BLaER1 treated with 17β-estradiol and CSF1 and Interleukin-3, amounts not matched to agents 10 nM and 100 nM (cell line): Measurements from ENCODE around the gene CYBC1.
A peak's percentile ranks its signal among the peaks of the same experiment; 100 is the strongest.
"Not testable (repeated sequence)": the region's sequence is repeated elsewhere in the genome, so short reads cannot be mapped to it uniquely, and the experiment has no call there.

Experiments used
- H3K27ac ChIP-seq, 11 experiments: shearing (Covaris generic); formaldehyde crosslinking; 2 replicates each; pipeline ENCODE4 v1.8.1; 2022
- H3K27me3 ChIP-seq, 11 experiments: shearing (Covaris generic); formaldehyde crosslinking; 2 replicates each; pipeline ENCODE4 v1.8.1; 2022
- H3K36me3 ChIP-seq, 11 experiments: shearing (Covaris generic); formaldehyde crosslinking; 2 replicates each; pipeline ENCODE4 v1.8.1; 2022
- H3K4me1 ChIP-seq, 10 experiments: shearing (Covaris generic); formaldehyde crosslinking; 2 replicates each; pipeline ENCODE4 v1.8.1; 2022
- H3K4me2 ChIP-seq, 11 experiments: shearing (Covaris generic); formaldehyde crosslinking; 2 replicates each; pipeline ENCODE4 v1.8.1; 2022
- H3K4me3 ChIP-seq, 10 experiments: shearing (Covaris generic); formaldehyde crosslinking; 2 replicates each; pipeline ENCODE4 v1.8.1; 2022
- H3K9ac ChIP-seq, 11 experiments: shearing (Covaris generic); formaldehyde crosslinking; 2 replicates each; pipeline ENCODE4 v1.8.1; 2022
- H3K9me3 ChIP-seq, 11 experiments: shearing (Covaris generic); formaldehyde crosslinking; replicated peaks in 1 of 11; 2 replicates each; pipeline ENCODE4 v1.8.1; 2022
- H4K20me1 ChIP-seq, 11 experiments: shearing (Covaris generic); formaldehyde crosslinking; 2 replicates each; pipeline ENCODE4 v1.8.1; 2022
- Cebpa-rat ChIP-seq, 11 experiments: shearing (Covaris generic); IDR thresholded peaks; 2 replicates each; pipeline ENCODE4 v1.8.1; 2022

Gene CYBC1

DNA sequence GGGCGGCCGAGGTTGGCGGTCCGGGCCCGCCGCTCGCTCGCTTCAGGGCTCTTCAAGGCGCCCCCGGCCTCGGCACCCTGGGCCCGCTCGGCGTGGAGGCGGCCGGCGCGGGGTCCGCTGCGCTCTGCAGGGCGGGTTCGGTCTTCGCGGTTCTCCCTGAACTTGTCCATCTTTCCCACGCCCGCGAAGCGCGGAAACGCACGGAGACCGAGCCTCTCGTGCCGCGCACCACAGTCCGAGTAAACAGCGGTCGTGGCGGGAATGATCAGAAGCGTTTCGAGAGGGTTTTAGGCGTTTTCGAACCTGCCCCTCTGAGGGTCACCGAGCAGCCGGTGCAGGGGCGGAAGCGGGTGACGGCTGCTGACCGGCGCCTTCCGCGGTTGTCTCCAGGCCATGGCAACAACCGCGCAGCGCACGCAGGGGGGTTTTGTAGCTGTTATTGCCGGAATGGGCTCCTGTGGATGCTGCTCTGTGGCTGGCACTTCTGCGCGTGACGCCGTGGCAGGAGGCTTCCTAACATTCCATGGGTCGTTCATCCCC lies 8.4 kb upstream of the CYBC1 start:
- Histone ChIP-seq H3K4me2 (peak overlapping the region; percentile 82 to 96 (median 90)), H3K36me3 (peaks cover 42 to 48% (median 44%) of the 10 kb centered on the region in 11 experiments), H3K27ac (peak overlapping the region; percentile 78 to 100 (median 98)), H3K27me3 (no peaks in the 10 kb centered on the region), H3K4me1 (peaks cover 19 to 50% (median 31%) of the 10 kb centered on the region in 10 experiments), H3K9ac (peak overlapping the region; percentile 94 to 99 (median 97)), H4K20me1 (peaks cover 7 to 47% (median 28%) of the 10 kb centered on the region in 11 experiments; a peak in 17 of 22 replicates), H3K9me3 (peaks cover 0 to 23% (median 12%) of the 10 kb centered on the region in 11 experiments; a peak in 20 of 22 replicates), H3K4me3 (peak overlapping the region; percentile 80 to 99 (median 90))
- no peak for TF ChIP-seq Cebpa-rat (IDR thresholded peaks at IDR 0.05)

GRCh38 chr17:82458179-82458884 lies 7.8 kb upstream of the CYBC1 start, which contains the start of gene NARF:
Gene NARF (plus strand): TSS chr17:82458741. CDS start chr17:82458804, 63 bp downstream.
- H3K27ac ChIP-seq, result peak within 1 kb of the TSS; percentile 95 to 100 (median 98)
- peaks cover 7 to 41% (median 26%) of the 10 kb centered on the region in 11 experiments; a peak in 17 of 22 replicates for H4K20me1 ChIP-seq
- peaks cover 0 to 29% (median 18%) of the 10 kb centered on the region in 11 experiments; a peak in 20 of 22 replicates for H3K9me3 ChIP-seq
- H3K9ac ChIP-seq, result peak within 1 kb of the TSS; percentile 94 to 99 (median 97)
- peaks cover 35 to 45% (median 37%) of the 10 kb centered on the region in 11 experiments for H3K36me3 ChIP-seq
- peak within 1 kb of the TSS; percentile 80 to 99 (median 90) for H3K4me3 ChIP-seq
- H3K4me2 ChIP-seq, result peak within 1 kb of the TSS; percentile 82 to 96 (median 91)
- no peaks in the 10 kb centered on the region for H3K27me3 ChIP-seq
- no peak for TF ChIP-seq Cebpa-rat (IDR thresholded peaks at IDR 0.05)
- H3K4me1 ChIP-seq, result peaks cover 19 to 50% (median 31%) of the 10 kb centered on the region in 10 experiments

DNA sequence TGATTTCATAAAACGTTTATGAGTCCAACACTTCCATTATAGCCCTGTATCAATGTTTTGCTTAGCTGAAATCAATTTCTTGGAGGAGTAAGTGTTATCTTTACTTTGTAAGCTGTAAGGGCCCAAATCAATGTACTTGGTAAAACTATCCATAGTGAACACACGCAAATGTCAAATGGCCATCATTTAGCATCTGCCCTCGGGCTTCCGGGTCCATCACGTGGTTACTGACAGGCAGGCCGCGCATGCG lies 7.3 kb upstream of the CYBC1 start:
- Histone ChIP-seq H3K9ac (peak overlapping the region; percentile 94 to 99 (median 97)), H3K27ac (peak overlapping the region; percentile 95 to 100 (median 98))

GRCh38 chr17:82457073-82457928 lies 6.7 kb upstream of the CYBC1 start:
- no peaks in the 10 kb centered on the region for H3K27me3 ChIP-seq
- H3K4me2 ChIP-seq, result peak overlapping the region; percentile 75 to 94 (median 88)
- H3K4me3 ChIP-seq, result peak overlapping the region; percentile 80 to 99 (median 90)
- H3K36me3 ChIP-seq, result peaks cover 25 to 35% (median 27%) of the 10 kb centered on the region in 11 experiments
- TF ChIP-seq Cebpa-rat (IDR thresholded peaks at IDR 0.05), result no peak
- peak overlapping the region; percentile 95 to 100 (median 98) for H3K27ac ChIP-seq
- peaks cover 19 to 45% (median 33%) of the 10 kb centered on the region in 10 experiments for H3K4me1 ChIP-seq
- peaks cover 0 to 37% (median 26%) of the 10 kb centered on the region in 11 experiments; a peak in 20 of 22 replicates for H3K9me3 ChIP-seq
- peaks cover 2 to 31% (median 16%) of the 10 kb centered on the region in 11 experiments; a peak in 17 of 22 replicates for H4K20me1 ChIP-seq
- H3K9ac ChIP-seq, result peak overlapping the region; percentile 94 to 99 (median 97)

More for the DNA sequence above, 7.3 kb upstream of the CYBC1 start:
- Histone ChIP-seq H3K36me3 (peaks cover 31 to 40% (median 33%) of the 10 kb centered on the region in 11 experiments), H3K4me2 (peak overlapping the region; percentile 75 to 94 (median 88)), H4K20me1 (peaks cover 7 to 37% (median 21%) of the 10 kb centered on the region in 11 experiments; a peak in 17 of 22 replicates), H3K27me3 (no peaks in the 10 kb centered on the region), H3K9me3 (peaks cover 0 to 34% (median 22%) of the 10 kb centered on the region in 11 experiments; a peak in 20 of 22 replicates), H3K4me3 (peak overlapping the region; percentile 80 to 99 (median 90)), H3K4me1 (peaks cover 19 to 50% (median 31%) of the 10 kb centered on the region in 10 experiments)
- no peak for TF ChIP-seq Cebpa-rat (IDR thresholded peaks at IDR 0.05)

DNA sequence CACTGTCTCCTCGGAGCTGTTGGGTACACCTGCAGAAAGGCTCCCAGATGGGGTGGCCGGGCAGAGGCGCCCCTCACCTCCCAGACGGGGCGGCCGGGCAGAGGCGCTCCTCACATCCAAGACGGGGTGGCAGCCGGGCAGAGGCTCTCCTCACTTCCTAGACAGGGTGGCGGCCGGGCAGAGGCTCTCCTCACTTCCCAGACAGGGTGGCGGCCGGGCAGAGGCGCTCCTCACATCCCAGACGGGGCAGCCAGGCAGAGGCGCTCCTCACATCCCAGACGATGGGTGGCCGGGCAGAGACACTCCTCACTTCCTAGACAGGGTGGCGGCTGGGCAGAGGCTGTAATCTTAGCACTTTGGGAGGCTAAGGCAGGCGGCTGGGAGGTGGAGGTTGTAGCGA lies 3.2 kb upstream of the CYBC1 start:
- H3K4me1 ChIP-seq, result peaks cover 31 to 45% (median 39%) of the 10 kb centered on the region in 10 experiments
- H3K4me3 ChIP-seq, H3K9ac ChIP-seq, H3K27ac ChIP-seq, H3K36me3 ChIP-seq, H3K4me2 ChIP-seq, H4K20me1 ChIP-seq, H3K27me3 ChIP-seq: not testable (repeated sequence)
- H3K9me3 ChIP-seq, result peaks cover 0 to 39% (median 27%) of the 10 kb centered on the region in 11 experiments; a peak in 20 of 22 replicates

DNA sequence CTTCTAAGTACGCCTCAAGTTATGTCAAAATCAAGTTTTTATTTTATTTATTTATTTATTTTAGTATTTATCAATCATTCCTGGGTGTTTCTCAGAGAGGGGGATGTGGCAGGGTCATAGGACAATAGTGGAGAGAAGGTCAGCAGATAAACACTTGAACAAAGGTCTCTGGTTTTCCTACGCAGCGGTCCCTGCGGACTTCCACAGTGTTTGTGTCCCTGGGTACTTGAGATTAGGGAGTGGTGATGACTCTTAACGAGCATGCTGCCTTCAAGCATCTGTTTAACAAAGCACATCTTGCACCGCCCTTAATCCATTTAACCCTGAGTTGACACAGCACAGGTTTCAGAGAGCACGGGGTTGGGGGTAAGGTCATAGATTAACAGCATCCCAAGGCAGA lies 2.6 kb upstream of the CYBC1 start:
- H4K20me1 ChIP-seq, H3K36me3 ChIP-seq, H3K9ac ChIP-seq, H3K27me3 ChIP-seq, H3K4me2 ChIP-seq, H3K4me3 ChIP-seq, H3K27ac ChIP-seq: not testable (repeated sequence)
- peaks cover 0 to 39% (median 27%) of the 10 kb centered on the region in 11 experiments; a peak in 20 of 22 replicates for H3K9me3 ChIP-seq
- H3K4me1 ChIP-seq, result peaks cover 32 to 47% (median 42%) of the 10 kb centered on the region in 10 experiments

- H3K4me3 ChIP-seq, result no peak overlapping the region
- peak overlapping the region in 10 of 11 experiments; percentile 75 to 93 (median 88); a peak in 16 of 22 replicates for H3K4me2 ChIP-seq
- peaks cover 0 to 39% (median 27%) of the 10 kb centered on the region in 11 experiments; a peak in 20 of 22 replicates for H3K9me3 ChIP-seq
- H3K4me1 ChIP-seq, result peaks cover 32 to 50% (median 44%) of the 10 kb centered on the region in 10 experiments
- H4K20me1 ChIP-seq, result peaks cover 0 to 10% (median 0%) of the 10 kb centered on the region in 11 experiments; a peak in 4 of 22 replicates
- H3K27ac ChIP-seq, result peak overlapping the region in 6 of 11 experiments; percentile 81 to 99 (median 94); a peak in 9 of 22 replicates
- TF ChIP-seq Cebpa-rat (IDR thresholded peaks at IDR 0.05), result no peak
- H3K27me3 ChIP-seq, result no peaks in the 10 kb centered on the region
- H3K36me3 ChIP-seq, result peaks cover 0 to 16% (median 4%) of the 10 kb centered on the region in 11 experiments; a peak in 10 of 22 replicates
- H3K9ac ChIP-seq, result peak overlapping the region in 2 of 11 experiments; percentile 80 to 86; a peak in 3 of 22 replicates
Measured at GRCh38 chr17:82452162-82452561, 1.6 kb upstream of the CYBC1 start.

DNA sequence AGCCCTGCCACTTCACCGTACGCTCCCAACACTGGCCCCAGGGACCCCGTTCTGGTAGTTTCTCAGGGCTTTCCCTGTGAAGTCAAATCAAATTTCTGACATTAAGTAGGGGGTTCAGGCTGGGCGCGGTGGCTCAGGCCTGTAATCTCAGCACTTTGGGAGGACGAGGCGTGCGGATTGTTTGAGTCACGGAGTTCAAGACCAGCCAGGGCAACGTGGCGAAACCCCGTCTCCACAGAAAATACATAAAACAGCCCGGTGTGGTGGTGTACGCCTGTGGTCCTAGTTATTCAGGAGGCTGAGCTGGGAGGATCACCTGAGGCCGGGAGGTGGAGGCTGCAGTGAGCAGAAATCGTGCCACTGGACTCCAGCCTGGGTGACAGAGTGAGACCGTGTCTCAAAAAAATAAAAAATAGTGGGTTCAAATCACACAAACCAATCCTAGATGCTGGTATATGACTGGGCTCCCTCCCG lies 632 bp downstream of the CYBC1 start:
- no peak for TF ChIP-seq Cebpa-rat (IDR thresholded peaks at IDR 0.05)
- H3K27me3 ChIP-seq, result no peaks in the 10 kb centered on the region
- peaks cover 4 to 31% (median 18%) of the 10 kb centered on the region in 11 experiments; a peak in 21 of 22 replicates for H4K20me1 ChIP-seq
- peak overlapping the region; percentile 83 to 100 (median 96) for H3K4me3 ChIP-seq
- peak overlapping the region; percentile 86 to 99 (median 96) for H3K9ac ChIP-seq
- peak overlapping the region; percentile 90 to 100 (median 97) for H3K4me2 ChIP-seq
- H3K36me3 ChIP-seq, result peaks cover 0 to 37% (median 19%) of the 10 kb centered on the region in 11 experiments; a peak in 17 of 22 replicates
- peaks cover 45 to 62% (median 58%) of the 10 kb centered on the region in 10 experiments for H3K4me1 ChIP-seq
- peak overlapping the region; percentile 72 to 99 (median 94) for H3K27ac ChIP-seq
- peaks cover 0 to 29% (median 22%) of the 10 kb centered on the region in 11 experiments; a peak in 20 of 22 replicates for H3K9me3 ChIP-seq
